M059J (cell line): ENCODE data around the gene CP. TPM values are rescaled to one million over a fixed set of nuclear protein-coding genes. Genes with fewer than 3 reads are reported as not detected.
A peak's percentile ranks its signal among the peaks of the same experiment; 100 is the strongest.
"Not testable (repeated sequence)": the region's sequence is repeated elsewhere in the genome, so short reads cannot be mapped to it uniquely, and the experiment has no call there.

Experiments
- DNase-seq: peaks from one replicate; pipeline ENCODE4 v3.0.0-alpha.2; 2012; ENCODE audit warnings: low read depth
- total RNA-seq: library from RNA; depleted of rRNA; stranded (reverse); fragments of >200 nt; shearing (Covaris generic); gene quantifications from 2 replicates; pipeline ENCODE4 v1.2.3, GENCODE V29; 2014

The CP gene
- total RNA-seq, 1 experiment from 2014 or later, result 2.7 TPM

- no peak for DNase-seq
These were observed 6.1 kb upstream of the CP start for GRCh38 chr3:149227591-149228268.

GRCh38 chr3:149226776-149227175 lies 5.1 kb upstream of the CP start:
- DNase-seq, result no peak

GRCh38 chr3:149224736-149225594 lies 3.3 kb upstream of the CP start:
- DNase-seq, result peak; percentile 97

- no peak for DNase-seq
These were observed 1.8 kb upstream of the CP start for GRCh38 chr3:149223461-149223820.

- not testable (repeated sequence) for DNase-seq
These were observed 2.1 kb downstream of the CP start for GRCh38 chr3:149219380-149220121.

GRCh38 chr3:149217347-149217746 lies 4.3 kb downstream of the CP start:
- DNase-seq, result no peak

DNA sequence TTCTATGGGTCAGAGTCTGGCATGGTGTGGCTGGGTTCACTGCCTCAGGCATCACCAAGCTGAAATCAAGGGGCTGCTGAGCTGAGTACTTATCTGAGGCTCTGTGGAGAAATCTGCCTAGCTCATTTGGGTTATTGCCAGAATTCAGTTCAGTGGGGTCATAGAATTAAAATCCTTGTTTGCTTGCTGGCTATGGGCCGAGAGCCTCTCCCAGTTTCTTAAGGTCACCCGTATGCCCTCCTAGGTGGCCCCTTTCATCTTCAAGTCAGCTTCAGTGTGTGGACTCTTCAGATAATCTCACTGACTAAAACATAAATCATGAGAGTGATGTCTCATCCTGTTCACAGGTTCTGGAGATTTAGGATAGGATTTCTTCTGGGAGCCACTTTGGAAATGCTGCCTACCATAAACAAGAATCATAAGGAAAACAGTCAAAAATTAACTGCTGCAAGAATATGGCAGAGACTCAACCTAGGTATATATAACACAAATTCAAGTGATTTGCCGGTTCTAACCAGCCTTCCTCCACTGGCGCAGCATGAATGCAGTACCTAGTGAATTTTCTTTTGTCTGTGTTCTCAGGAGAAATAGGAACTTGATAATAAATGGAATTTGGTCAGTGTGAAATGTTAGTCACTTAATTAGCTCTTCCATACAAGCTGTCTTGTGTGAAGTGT lies 5.3 kb downstream of the CP start:
- peak; percentile 71 for DNase-seq

DNA sequence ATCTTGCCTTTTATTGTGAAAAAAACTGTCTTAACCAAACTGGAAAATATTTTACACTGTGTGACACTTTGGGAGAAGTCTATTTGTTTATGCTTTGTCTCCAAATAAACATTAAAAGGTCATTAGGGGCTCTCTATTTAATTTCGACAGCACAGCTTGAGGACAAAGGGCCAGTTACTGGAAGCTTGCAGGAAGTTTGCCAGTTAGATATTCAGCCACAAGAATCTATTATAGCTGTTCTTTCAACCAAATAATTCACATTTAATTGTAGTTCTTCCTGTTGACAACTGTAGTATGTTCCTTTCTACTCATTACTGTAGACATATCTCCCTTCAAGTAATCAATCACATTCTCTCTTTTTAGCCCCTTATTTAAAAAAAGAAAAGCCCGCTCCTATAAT lies 6.1 kb downstream of the CP start:
- DNase-seq, result peak; percentile 81

GRCh38 chr3:149214702-149215101 lies 6.9 kb downstream of the CP start:
- DNase-seq, result no peak

- DNase-seq, result no peak
These were observed 9.2 kb downstream of the CP start for GRCh38 chr3:149212386-149212785.

DNA sequence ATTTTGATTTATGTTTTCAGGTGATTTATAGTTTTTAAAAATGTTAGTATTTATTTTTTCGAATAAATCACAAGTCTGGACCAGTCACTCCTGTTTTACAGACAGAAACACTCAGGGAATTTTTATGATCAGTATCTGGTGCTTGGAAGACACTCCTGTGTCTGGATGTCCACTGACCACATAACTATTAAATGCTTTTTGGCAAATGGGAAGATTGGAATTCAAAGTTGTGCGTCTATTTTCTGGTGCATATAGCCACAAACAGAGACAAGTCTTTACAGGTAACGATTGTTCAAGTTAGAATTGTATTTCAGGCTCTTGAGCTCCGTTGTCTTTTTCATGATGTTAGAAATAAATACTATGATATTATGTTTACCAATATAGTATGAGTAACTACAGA lies 12.2 kb downstream of the CP start:
- no peak for DNase-seq

DNA sequence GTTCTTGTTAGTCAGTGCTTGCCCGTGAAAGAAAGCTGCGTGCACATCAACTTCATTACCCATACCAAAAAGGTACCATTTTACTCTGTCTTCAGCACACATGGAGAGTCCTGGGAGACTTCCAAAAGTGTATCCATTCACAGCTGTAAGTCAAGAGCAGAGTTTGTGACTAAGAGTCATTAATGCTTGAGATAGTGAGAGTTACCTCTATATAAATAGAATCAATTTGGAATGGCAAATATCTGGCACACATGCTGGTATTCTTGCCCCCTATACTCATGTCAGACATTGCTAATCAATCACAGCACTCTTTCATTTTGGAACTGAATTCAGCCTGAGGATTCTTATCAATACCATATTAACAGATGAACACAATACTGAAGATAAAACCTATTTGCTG lies 14.2 kb downstream of the CP start:
- DNase-seq, result no peak

GRCh38 chr3:149204390-149204991 lies 17.1 kb downstream of the CP start:
- DNase-seq, result no peak

- no peak for DNase-seq
These were observed 17.9 kb downstream of the CP start for GRCh38 chr3:149203758-149204157.

GRCh38 chr3:149199474-149199873 lies 22.2 kb downstream of the CP start:
- DNase-seq, result no peak

DNA sequence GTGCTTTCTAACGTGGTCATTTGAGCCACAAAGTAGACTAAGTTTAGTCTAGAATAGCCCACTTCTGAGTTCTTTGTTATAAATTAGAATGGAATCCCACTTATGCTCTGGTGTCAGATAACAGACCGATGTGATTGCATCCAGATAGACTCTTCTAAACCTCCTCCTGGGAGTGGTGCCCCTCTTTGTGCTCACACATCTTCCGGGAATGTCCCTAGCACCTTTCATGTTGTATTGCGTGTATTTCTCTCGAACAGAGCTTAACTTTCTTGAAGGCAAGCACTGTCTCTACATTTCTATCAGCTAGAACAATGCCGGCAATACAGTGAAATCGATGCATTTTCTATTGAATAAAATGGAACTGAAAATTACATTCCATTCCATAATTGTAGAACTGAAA lies 23.0 kb downstream of the CP start:
- DNase-seq, result peak; percentile 32

GRCh38 chr3:149197669-149198068 lies 24.0 kb downstream of the CP start:
- DNase-seq, result no peak

DNA sequence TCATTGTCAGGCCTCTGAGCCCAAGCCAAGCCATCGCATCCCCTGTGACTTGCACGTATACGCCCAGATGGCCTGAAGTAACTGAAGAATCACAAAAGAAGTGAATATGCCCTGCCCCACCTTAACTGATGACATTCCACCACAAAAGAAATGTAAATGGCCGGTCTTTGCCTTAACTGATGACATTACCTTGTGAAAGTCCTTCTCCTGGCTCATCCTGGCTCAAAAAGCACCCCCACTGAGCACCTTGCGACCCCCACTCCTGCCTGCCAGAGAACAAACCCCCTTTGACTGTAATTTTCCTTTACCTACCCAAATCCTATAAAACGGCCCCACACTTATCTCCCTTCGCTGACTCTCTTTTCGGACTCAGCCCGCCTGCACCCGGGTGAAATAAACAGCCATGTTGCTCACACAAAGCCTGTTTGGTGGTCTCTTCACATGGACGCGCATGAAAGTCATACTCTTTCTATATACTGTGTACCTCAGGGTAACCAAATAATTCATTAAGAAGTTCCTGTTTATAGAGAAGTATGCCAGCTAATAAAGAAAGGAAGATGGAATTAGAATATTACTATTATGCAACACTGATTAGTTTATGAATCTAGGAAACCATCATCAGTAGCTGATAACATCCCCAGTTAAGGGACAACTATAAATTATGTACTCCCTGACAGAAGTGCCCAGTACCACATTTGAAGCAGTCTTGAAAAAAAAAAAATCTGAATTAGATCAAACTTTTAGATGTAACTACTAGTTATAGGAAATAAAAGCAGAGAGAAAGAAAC lies 24.6 kb downstream of the CP start:
- DNase-seq, result not testable (repeated sequence)

DNA sequence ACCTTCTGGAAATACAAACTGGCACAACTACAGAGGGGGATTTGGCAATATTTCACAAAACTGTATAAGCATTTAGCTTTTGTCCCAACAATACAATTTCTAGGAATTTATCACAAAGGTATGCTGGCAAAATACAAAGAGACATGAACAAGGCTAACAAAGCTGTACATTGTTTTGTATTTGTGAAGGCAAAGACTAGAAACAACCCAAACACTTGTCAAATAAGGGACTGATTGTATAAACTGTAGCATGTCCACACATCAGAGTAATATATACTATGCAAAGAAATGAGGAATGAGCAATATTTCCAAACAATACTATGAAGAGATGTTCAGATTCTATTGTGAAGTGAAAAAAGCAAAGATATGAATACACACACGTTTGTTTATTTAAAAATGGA lies 26.4 kb downstream of the CP start:
- no peak for DNase-seq

GRCh38 chr3:149188494-149188893 lies 33.1 kb downstream of the CP start:
- no peak for DNase-seq

GRCh38 chr3:149186721-149187120 lies 34.9 kb downstream of the CP start:
- DNase-seq, result no peak
